Fibroblast of upper back skin (primary cell): ENCODE measurements around the gene SRSF2.
"Not testable (repeated sequence)": the region's sequence is repeated elsewhere in the genome, so short reads cannot be mapped to it uniquely, and the experiment has no call there.

ENCODE experiments used
- DNase-seq: peaks from one replicate; pipeline ENCODE4 v3.0.0-alpha.2; 2013

Gene SRSF2

GRCh38 chr17:76737676-76738467, 741 bp upstream of the SRSF2 start, which contains the start of gene MFSD11:
Gene MFSD11 (plus strand): TSS chr17:76738119. CDS start chr17:76738353, 234 bp downstream.
- DNase-seq = peak; percentile 94

DNA sequence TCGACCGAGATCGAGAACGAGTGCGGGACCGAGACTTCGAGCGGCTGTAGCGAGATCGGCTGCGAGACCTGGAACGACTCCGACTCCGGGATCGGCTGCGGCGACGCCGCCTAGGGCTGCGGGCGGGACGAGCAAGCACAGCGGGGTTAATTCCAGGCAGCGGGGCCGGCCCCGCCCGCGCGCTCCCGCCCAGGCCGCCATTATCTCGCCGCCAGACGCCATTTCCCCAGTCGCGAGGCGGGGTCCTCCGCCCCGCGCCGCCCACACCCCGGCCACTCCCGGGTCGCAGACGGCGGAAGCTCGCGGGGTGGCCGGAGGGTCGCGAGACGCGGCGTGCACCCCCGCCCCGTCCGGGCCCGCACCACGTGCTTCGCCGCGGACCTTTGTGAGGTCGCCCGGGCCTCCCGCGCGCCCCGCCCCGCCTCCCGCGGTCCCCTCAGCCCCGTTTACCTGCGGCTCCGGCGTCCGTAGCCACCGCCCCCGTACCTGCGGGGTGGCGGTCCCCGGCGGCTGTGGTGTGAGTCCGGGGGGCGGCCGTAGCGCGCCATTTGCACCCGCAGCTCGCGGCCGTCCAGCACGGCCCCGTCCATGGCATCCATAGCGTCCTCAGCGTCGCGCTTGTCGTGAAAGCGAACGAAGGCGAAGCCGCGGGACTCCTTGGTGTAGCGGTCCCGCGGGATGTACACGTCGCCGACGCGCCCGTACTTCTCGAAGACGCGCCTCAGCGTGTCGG, 616 bp downstream of the SRSF2 start:
- DNase-seq = peak; percentile 56

- DNase-seq = no peak
These were observed 1.4 kb downstream of the SRSF2 start for GRCh38 chr17:76735586-76736348.

DNA sequence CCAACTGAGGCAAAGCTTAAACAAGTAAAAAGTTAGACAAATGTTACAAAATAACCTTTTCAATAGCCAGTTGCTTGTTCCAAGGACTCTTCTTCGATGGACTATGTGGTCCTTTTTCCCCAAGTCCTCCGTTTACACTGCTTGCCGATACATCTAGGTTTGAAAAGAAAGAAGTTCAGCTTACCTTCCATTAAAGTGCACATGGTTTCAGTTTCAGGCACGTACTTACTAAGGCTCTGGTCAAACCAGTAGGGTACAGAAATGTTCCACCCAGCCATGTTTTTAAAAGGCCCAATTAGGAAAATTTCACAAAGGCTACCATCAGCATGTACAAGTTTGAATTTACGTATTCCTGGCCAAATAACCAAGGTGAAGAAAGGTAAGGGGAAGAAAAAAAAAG, 2.1 kb downstream of the SRSF2 start:
- DNase-seq = peak; percentile 14

DNA sequence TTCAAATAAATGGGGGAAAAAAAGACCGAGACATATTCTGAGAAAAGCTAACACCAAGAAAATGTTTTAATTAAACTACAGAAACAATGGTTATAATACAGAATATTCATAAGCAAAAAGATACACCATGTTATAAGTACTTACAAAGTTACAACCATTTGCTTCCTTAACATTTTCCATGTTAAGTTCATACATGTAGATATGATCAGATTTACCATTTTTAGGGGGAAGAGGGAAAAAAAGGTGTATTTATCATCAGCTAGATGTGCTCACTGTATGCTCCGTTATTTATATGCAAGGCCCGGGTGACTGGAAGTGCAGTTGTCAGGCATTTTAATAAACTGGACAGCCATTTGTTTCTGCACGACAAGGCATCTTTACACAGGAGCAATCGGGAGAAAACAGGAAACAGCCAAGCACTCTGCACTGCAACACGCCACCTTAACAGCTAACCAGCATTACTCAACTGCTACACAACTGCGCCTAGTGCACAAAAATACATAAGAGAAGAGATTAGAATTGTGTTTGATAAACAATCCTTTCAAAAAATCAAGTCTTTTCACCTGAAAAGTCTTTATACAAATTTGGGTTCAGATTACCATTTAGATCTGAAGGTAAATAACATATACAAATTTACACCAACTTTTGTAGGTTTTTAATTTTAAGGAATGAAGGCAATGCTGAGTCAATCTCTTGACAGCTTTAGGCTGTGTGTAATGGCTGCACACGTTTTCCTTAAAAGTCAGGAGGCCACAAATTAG, 2.9 kb downstream of the SRSF2 start:
- DNase-seq = peak; percentile 16

- no peak for DNase-seq
These were observed 3.5 kb downstream of the SRSF2 start for GRCh38 chr17:76733618-76733957.

- peak; percentile 19 for DNase-seq
These were observed 4.2 kb downstream of the SRSF2 start for GRCh38 chr17:76732734-76733617.

GRCh38 chr17:76731800-76732733, 5.1 kb downstream of the SRSF2 start:
- not testable (repeated sequence) for DNase-seq

- no peak for DNase-seq
These were observed 9.2 kb downstream of the SRSF2 start for GRCh38 chr17:76727745-76728456.

DNA sequence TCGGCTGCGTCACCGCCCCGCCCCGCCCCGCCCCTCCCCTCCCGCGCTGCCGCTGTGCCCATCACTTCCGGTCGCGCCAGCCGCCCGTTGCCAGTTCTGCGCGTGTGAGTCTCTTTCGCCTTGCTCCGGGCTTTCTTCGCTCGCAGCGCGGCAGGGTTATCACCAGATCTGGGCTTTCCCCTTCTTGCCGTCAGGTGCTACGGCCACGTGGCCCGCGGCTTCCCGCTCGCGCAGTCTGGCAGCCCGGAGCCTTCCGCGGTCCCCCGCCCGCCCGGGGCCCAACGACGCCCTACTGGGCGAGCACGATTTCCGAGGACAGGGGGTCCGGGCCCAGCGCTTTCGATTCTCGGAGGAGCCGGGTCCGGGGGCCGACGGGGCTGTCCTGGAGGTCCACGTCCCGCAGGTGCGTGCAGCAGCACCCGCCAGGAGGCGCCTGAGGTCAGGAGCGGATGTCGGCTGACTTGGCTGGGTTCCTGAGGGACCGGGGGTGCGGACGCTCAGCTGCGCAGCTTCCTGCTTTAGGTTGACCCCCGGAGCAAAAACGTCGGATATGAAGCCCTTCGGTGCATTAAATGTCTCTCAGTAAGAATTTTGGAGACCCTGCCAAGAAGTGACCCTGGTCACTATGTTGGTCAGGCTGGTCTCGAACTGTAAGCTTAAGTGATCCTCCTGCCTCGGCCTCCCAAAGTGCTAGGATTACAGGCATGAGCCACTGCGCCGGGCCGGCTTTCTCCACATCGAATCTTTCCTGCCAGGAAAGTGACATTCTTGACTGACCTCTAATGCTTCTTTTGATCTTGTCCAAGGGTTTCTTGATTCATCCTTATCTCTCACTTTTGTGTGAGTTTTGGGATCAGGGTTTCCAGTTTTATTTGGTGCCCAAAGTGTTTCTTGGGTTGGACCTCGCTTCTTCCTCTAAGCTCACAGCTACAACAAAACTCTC, 10.1 kb downstream of the SRSF2 start, which contains the start of gene METTL23:
TSS of gene METTL23 (plus strand) at position 64 of the 943 bp plus-strand sequence. CDS start 2,872 bp downstream, outside the sequence.
- DNase-seq = peak; percentile 75

DNA sequence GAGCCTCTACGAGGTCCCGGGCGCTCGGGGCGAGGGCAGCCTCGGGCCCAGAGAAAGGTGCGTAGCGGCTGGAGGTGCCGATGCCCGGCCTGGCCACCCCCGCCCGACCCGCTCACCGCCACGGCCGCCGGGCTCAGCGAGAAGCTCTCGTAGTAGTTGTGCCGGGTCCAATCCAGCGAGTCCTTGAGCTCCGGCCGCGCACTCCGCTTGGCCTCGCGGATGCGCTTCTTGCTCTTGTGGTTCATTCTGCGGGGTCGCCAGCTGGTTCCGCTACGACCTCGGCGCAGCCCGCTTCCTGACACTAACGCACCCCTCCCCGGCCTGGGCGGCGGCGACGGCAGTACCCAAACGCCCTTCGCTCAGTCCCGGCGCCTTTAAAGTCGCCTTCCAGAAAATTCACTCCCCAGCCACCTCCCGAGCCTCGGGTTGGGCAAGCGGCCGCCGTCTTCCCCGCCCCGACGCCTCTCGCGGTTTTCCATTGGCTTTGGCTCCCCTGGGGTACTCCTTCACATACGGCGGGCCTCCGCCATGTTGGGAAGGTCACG, 10.8 kb downstream of the SRSF2 start, which contains the start of gene JMJD6:
TSS of gene JMJD6 (minus strand) at position 376 of the 545 bp plus-strand sequence. CDS start at position 245, 131 bp downstream.
- DNase-seq = peak; percentile 96

DNA sequence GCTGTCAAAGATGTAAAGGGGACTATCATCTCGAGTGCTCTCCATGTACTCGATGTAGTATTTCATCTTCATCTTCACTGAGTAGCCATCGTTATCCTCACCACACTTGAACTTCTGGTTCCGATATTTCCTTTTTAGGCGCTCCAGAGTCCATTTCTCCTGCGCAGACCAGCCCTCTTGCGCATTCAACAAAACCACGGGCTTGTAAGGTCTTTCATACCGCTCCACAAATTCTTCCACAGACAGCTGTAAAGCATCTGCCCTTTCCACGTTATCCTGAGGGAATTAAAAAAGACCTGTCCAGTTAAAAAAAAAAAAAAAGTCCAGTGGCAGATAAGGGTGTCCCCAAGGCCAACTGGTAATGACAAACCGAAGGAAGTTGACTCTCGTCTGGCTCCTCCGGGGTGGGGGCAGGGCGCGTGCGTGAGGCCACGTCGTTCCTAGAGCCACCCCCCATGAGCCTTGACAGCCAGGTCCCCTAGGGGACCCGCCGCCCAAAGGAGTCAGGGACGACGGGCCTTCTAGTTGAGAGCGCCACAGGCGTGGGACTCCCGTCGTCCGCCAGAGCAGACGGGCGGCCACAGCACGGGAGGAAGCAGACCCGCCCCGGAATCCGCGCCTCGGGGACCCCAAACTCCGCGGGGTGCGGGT, 11.4 kb downstream of the SRSF2 start:
- DNase-seq = peak; percentile 25

- no peak for DNase-seq
These were observed 13.3 kb downstream of the SRSF2 start for GRCh38 chr17:76723812-76724211.

GRCh38 chr17:76722977-76723376, 14.2 kb downstream of the SRSF2 start:
- not testable (repeated sequence) for DNase-seq

GRCh38 chr17:76722279-76722678, 14.9 kb downstream of the SRSF2 start:
- DNase-seq = no peak

- DNase-seq = no peak
These were observed 15.7 kb downstream of the SRSF2 start for GRCh38 chr17:76721463-76721862.

GRCh38 chr17:76720941-76721340, 16.2 kb downstream of the SRSF2 start:
- no peak for DNase-seq
